MG63 (cell line): ENCODE results near the gene GAB1. TPM values are rescaled to one million over a fixed set of nuclear protein-coding genes. Genes with fewer than 3 reads are reported as not detected.
A peak's percentile ranks its signal among the peaks of the same experiment; 100 is the strongest.

ENCODE experiments used
- DNase-seq: peaks from one replicate; pipeline ENCODE4 v3.0.0-alpha.2; 2020
- H3K27me3 ChIP-seq: fragments of 250-450 bp; sonication (Bioruptor Pico); 2 replicates; pipeline ENCODE4 v1.5.1; 2020; ENCODE audit warnings: mild to moderate bottlenecking, moderate library complexity
- H3K36me3 ChIP-seq: fragments of 250-450 bp; sonication (Bioruptor Pico); 2 replicates; pipeline ENCODE4 v1.5.1; 2020; ENCODE audit warnings: mild to moderate bottlenecking, moderate library complexity
- H3K4me3 ChIP-seq: fragments of 250-450 bp; sonication (Bioruptor Pico); 2 replicates; pipeline ENCODE4 v1.5.1; 2020; ENCODE audit warnings: mild to moderate bottlenecking, moderate library complexity
- H3K9me3 ChIP-seq: fragments of 250-450 bp; sonication (Bioruptor Pico); 2 replicates; pipeline ENCODE4 v1.5.1; 2020; ENCODE audit warnings: mild to moderate bottlenecking, moderate library complexity
- total RNA-seq: library from RNA; depleted of rRNA; stranded (reverse); fragments of >200 nt; shearing (Covaris generic); gene quantifications from 2 replicates; pipeline ENCODE4 v1.2.3, GENCODE V29; 2014; ENCODE audit warnings: low replicate concordance

Gene GAB1
- total RNA-seq, 1 experiment from 2014 or later, result 3.4 TPM

DNA sequence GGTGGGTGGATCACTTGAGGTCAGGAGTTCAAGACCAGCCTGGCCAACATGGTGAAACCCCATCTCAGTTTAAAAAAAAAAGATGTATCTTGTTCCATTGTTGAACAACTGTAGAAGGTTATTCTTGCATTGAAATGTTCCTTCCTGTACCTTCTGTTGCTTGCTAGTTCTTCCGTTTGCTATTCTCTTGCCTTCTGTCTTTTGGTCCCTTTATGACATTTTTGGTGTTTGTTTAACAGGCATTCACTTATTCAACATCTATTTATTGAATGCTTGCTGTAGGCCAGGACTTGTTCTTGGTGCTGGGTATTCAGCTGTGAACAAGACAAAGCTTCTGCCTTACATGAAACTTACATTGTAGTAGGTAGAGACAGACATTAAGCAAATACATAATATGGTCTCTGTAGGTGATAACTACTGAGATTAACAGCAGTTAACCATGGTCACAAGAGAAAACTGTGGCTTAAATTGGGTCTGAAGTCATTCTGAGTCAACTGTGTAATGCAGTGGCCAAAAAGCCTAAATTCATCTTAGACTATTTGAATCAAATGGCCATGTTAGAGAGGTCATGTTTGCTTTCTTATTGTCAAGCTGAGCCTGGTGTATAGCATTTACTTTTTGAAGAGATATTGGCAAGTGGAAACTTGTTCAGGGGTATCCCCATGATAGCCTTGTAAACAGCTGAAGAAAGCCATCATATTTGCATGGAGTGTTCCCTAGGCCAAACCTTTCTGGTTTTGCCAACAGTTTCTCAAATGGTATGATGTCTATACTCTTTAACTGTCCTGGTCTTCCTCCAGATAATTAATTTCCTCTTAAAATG lies 35.6 kb downstream of the GAB1 start:
- H3K4me3 ChIP-seq, result no peak overlapping the region
- no peak for DNase-seq
- no peaks in the 10 kb centered on the region for H3K36me3 ChIP-seq
- no peaks in the 10 kb centered on the region for H3K27me3 ChIP-seq
- H3K9me3 ChIP-seq, result no peaks in the 10 kb centered on the region

GRCh38 chr4:143374255-143374654 lies 37.6 kb downstream of the GAB1 start:
- no peaks in the 10 kb centered on the region for H3K27me3 ChIP-seq
- H3K36me3 ChIP-seq, result no peaks in the 10 kb centered on the region
- DNase-seq, result no peak
- H3K9me3 ChIP-seq, result no peaks in the 10 kb centered on the region
- no peak overlapping the region for H3K4me3 ChIP-seq

- Histone ChIP-seq H3K4me3 (no peak overlapping the region), H3K27me3 (no peaks in the 10 kb centered on the region), H3K36me3 (no peaks in the 10 kb centered on the region), H3K9me3 (no peaks in the 10 kb centered on the region)
- DNase-seq, result no peak
Measured at GRCh38 chr4:143374771-143375170, 38.1 kb downstream of the GAB1 start.

DNA sequence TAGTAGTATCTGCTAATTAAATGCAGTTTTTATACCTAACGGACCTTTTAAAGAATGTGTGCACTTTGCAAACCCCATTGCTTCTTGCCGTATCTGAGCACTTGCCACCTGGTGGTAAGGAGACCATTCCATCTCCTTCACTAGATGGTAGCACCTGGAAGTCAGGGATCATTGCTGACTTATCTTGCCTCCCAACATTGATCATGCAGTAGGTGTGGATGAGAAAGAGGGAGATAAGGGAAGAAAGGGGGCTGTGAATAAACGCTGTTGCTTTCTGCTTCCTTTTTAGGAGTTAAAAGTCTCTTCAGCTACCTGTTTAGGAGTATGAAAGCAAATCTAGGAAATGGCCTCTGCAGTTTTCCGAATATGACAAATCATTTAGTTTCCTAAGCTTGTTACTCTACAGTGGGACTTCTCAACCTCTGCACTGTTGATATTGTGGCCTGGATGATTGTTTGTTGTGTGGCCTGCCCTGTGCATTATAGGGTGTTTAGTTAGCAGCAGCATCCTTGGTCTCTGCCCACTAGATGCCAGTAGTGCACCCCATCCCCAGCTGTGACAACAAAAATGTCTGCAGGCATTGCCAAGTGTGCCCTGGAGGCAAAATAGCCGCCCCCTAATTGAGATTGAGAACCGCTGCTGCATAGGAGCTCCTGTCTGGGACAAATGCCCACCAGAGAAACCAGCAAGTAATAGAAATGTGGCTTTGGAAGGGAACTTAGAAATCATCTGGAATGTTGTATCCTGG lies 38.8 kb downstream of the GAB1 start:
- peak; percentile 15 for DNase-seq

GRCh38 chr4:143377611-143378099 lies 41.0 kb downstream of the GAB1 start:
- DNase-seq, result no peak
- Histone ChIP-seq H3K9me3 (no peaks in the 10 kb centered on the region), H3K4me3 (no peak overlapping the region), H3K27me3 (no peaks in the 10 kb centered on the region), H3K36me3 (no peaks in the 10 kb centered on the region)

More for the DNA sequence above, 38.8 kb downstream of the GAB1 start:
- Histone ChIP-seq H3K9me3 (no peaks in the 10 kb centered on the region), H3K4me3 (no peak overlapping the region), H3K27me3 (no peaks in the 10 kb centered on the region), H3K36me3 (no peaks in the 10 kb centered on the region)

DNA sequence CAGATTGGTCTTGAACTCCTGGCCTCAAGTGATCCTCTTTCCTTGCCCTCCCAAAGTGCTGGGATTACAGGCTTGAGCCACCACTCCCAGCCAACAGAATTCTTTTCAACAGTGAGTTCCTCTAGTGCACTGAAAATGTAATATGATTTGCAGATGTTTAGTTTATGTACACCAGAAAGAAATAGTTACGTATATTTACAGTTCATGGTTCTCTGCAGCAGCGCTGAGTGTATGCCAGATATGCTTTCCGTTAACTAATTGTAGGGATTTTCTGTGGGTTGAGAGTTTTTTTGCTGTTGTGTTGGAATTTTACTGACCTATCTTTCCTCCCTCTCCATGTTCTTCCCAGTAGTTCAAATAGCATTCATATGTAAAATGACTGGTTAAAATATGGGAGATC lies 44.0 kb downstream of the GAB1 start:
- DNase-seq, result no peak
- H3K27me3 ChIP-seq, result no peaks in the 10 kb centered on the region
- H3K36me3 ChIP-seq, result no peaks in the 10 kb centered on the region
- no peaks in the 10 kb centered on the region for H3K9me3 ChIP-seq
- no peak overlapping the region for H3K4me3 ChIP-seq

GRCh38 chr4:143381189-143382118 lies 44.8 kb downstream of the GAB1 start:
- DNase-seq, result peak; percentile 82
- H3K27me3 ChIP-seq, result no peaks in the 10 kb centered on the region
- no peaks in the 10 kb centered on the region for H3K36me3 ChIP-seq
- no peak overlapping the region for H3K4me3 ChIP-seq
- H3K9me3 ChIP-seq, result no peaks in the 10 kb centered on the region

DNA sequence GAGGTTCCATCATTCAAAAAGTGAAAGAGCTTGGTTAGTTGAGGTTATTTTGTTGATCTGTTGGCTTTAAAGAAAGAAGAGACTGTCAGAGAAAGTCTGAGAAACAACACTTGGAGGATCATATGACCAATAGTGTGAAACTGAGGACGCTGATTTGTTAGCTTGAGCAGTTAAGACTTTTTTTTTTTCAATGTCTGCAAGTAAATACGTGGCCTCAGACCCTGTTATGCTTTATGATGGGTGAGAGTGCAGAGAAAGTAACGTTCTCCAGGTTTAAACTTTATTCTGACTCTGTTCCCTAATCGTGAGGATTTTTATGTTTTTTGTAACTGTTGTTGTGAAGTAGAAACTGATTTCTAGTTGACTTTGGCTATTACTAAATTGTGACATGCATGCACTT lies 45.9 kb downstream of the GAB1 start:
- DNase-seq, result no peak

GRCh38 chr4:143383005-143383574 lies 46.4 kb downstream of the GAB1 start:
- Histone ChIP-seq H3K36me3 (no peaks in the 10 kb centered on the region), H3K9me3 (no peaks in the 10 kb centered on the region), H3K4me3 (no peak overlapping the region), H3K27me3 (no peaks in the 10 kb centered on the region)
- DNase-seq, result no peak

More for the DNA sequence above, 45.9 kb downstream of the GAB1 start:
- Histone ChIP-seq H3K27me3 (no peaks in the 10 kb centered on the region), H3K4me3 (no peak overlapping the region), H3K9me3 (no peaks in the 10 kb centered on the region), H3K36me3 (no peaks in the 10 kb centered on the region)

GRCh38 chr4:143384381-143384994 lies 47.8 kb downstream of the GAB1 start:
- H3K36me3 ChIP-seq, result no peaks in the 10 kb centered on the region
- DNase-seq, result peak; percentile 68
- H3K9me3 ChIP-seq, result no peaks in the 10 kb centered on the region
- no peaks in the 10 kb centered on the region for H3K27me3 ChIP-seq
- no peak overlapping the region for H3K4me3 ChIP-seq

DNA sequence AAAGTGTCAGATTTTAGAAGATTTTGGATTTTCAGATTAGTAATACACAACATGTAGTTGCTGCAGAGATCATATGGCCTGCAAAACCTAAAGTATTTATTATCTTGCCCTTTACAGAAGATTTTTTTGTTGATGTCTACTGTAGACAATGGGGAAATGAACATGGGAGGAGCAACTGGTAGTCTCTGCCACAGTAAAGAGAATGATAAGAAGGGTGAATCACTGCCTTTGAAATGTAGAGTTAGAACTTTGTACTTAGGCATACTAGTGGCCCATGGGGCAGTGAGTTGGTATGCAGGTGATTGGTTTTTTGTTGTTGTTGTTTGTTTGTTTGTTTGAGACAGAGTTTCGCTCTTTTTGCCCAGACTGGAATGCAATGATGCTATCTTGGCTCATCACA lies 50.1 kb downstream of the GAB1 start:
- Histone ChIP-seq H3K27me3 (no peaks in the 10 kb centered on the region), H3K36me3 (no peaks in the 10 kb centered on the region), H3K9me3 (no peaks in the 10 kb centered on the region), H3K4me3 (no peak overlapping the region)
- DNase-seq, result no peak

DNA sequence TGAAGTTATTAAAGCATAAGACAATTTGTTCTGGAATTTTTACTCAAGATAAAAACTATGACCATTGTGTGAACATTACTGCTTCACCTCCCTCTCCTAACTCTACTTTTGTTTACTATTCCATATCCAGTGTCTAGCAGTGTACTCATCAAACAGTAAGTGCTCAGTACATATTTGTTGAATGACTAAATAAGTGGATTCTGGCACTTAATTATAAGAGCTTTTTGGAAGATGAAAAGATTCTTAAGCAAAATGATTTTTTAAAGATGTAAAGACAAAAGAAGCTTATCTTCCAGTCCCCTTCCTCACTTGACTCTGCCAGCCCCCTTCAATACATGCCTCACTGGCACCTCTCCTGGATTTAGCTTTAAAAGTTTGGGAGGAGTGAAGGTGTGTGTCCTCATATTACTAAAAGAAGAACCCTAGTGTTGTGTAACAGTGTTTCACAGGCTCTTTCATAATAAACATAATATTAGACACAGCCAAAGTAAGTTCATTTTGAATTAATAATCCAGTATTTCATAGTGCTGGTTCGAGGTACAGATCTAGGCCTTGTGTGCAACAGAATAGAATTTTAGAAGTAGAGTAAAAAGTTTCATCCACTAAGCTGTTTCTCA lies 53.0 kb downstream of the GAB1 start:
- Histone ChIP-seq H3K36me3 (no peaks in the 10 kb centered on the region), H3K9me3 (no peaks in the 10 kb centered on the region), H3K4me3 (no peak overlapping the region), H3K27me3 (no peaks in the 10 kb centered on the region)
- DNase-seq, result no peak

DNA sequence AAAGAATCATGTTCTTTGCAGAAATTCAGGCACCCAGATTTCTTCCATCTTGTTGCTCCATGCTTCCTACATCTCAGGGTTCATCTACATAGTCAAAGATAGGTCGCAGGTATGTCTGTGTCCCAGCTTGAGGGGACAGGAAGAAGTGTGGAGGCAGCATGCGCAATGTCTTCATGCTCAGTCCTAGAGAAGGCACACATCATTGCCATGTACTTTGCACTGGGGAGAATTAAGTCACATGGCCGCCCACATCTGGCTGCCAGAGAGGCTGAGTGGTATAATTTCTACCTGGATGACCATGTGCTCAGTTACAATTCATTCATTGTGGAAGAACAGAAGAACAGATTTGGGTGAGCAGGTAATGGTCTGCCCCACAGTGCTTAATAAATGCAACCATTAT lies 54.1 kb downstream of the GAB1 start:
- Histone ChIP-seq H3K9me3 (no peaks in the 10 kb centered on the region), H3K36me3 (no peaks in the 10 kb centered on the region), H3K27me3 (no peaks in the 10 kb centered on the region), H3K4me3 (no peak overlapping the region)
- DNase-seq, result no peak

- H3K27me3 ChIP-seq, result no peaks in the 10 kb centered on the region
- H3K4me3 ChIP-seq, result no peak overlapping the region
- DNase-seq, result no peak
- H3K36me3 ChIP-seq, result no peaks in the 10 kb centered on the region
- H3K9me3 ChIP-seq, result no peaks in the 10 kb centered on the region
Measured at GRCh38 chr4:143391261-143391660, 54.6 kb downstream of the GAB1 start.

DNA sequence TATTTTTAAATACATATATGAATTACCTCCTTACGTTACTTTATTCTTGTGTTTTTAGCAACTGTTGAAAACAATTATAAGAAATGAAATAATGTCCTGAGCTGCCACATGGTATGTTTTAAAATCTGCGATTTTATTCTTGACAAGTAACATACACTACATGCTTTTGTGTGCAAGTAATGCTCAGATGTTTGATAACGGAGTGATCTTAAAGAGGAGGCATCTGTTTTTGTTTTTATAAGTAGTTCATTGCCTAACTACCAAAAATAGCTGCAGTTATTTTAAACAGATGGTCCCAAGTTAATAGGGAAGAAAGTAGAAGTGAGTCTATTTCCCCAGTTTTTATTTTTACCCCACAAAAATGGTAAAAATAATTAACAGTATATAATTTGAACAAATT lies 55.2 kb downstream of the GAB1 start:
- Histone ChIP-seq H3K36me3 (no peaks in the 10 kb centered on the region), H3K27me3 (no peaks in the 10 kb centered on the region), H3K9me3 (no peaks in the 10 kb centered on the region), H3K4me3 (no peak overlapping the region)
- no peak for DNase-seq

DNA sequence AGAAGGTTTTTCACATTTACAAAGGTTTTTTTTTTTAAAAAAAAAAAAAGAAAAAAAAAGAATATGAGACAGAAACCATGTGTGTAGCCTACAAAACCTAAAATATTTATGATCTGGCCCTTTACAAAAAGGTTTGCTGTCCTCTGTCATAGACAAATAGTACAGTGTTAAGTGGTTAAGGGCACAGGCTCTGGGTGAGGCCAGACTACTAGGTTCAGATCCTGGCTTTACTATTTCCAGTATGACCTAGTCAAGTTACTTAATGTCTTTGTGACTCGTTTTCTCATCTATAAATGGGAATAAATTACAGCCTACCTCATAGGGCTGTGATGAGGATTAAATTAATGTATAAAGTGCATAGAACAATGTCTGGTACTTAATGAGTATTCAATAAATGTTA lies 56.5 kb downstream of the GAB1 start:
- Histone ChIP-seq H3K9me3 (no peaks in the 10 kb centered on the region), H3K36me3 (no peaks in the 10 kb centered on the region), H3K27me3 (no peaks in the 10 kb centered on the region), H3K4me3 (no peak overlapping the region)
- DNase-seq, result no peak
